HG03135 (cell line): ENCODE results near the gene FCRLA.
"Not testable (repeated sequence)": the region's sequence is repeated elsewhere in the genome, so short reads cannot be mapped to it uniquely, and the experiment has no call there.

Experiments used
- ATAC-seq: cut with Tn5 transposase; IDR thresholded peaks from one replicate; pipeline ENCODE4 v1.9.1; 2021; ENCODE audit warnings: mild to moderate bottlenecking, moderate library complexity; ENCODE audit not compliant: unreplicated experiment

The FCRLA gene

DNA sequence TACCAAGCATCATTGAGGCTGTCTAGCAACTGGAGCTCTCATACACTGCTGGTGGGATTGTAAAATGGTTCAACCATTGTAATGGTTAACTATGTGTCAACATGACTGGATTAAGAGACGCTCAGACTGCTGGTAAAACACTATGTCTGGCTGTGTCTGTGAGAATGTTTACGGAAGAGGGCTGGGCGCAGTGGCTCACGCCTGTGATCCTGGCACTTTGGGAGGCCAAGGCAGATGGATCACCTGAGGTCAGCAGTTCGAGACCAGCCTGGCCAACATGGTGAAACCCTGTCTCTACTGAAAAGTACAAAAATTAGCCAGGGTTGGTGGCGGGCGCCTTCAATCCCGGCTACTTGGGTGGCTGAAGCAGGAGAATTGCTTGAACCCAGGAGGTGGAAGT is 4.8 kb upstream of the FCRLA start:
- ATAC-seq = no peak

DNA sequence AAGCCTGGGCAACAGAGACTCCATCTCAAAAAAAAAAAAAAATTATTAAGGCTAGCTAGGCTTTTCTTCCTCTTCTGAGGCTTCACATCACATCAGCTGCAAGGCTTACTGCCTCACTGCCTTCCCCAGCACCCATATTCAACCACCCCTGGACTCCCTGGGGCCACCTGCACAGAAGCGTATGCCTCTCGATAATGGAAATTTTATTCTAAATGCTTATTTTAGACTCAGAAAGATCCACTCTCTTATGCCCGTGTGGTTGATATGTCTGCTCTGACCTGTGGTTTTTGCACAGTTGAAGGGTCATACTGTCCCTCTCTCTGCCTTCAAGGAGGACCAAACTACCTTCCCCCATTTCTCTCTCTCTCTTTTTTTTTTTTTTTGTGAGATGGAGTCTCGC is 1.5 kb upstream of the FCRLA start:
- no peak for ATAC-seq

DNA sequence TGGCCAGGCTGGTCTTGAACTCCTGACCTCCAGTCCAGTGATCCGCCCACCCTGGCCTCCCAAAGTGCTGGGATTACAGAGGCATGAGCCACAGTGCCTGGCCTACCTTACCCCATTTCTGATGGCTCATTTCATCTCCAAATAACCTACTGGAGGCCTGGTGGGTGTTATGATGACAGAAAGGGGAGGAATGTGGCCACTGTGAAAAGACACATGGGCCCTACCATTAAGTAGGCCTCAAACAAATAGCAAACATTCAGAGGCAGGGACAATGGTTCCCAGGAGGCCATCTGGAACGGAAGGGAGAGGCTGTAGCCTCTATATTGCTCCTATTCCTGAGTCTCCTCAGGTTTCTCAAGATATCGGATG is 932 bp upstream of the FCRLA start:
- ATAC-seq = no peak

DNA sequence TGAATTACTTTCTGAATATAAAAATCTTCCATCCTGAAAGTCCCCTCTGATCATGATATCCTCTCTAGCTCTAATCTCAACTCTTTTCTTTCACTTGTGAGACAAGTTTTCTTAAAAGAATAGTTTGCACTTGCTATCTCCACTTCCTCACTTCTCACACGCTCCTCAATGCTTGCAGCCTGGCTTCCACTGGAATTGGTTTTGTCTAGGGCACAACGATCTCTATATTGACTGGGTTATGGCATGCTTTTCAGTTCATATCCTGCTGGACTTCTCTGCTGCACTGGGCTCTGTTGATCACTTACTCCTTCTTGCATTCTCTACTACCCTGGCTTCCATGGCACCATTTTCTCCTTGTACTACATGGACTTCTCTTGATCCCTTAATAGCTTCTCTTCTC is 474 bp downstream of the FCRLA start:
- ATAC-seq = no peak

DNA sequence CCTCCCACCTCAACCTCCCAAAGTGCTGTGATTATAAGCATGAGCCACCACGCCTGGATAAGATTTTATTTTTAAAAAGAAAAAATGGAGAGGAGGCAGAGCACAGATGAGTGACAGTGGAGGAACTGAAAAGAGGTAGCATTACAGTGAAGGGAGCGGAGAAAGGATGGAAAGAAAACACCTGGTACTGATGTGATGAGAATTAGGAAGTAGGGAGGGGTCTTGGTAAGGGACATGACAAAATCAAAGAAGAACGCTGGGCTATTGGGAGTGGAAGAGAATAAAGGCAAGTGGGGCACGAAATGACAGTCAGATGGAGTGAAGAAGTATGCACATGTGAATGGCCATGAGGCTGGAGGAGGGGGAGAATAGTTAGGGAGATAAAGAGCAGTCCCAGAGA is 2.3 kb downstream of the FCRLA start:
- ATAC-seq = no peak

DNA sequence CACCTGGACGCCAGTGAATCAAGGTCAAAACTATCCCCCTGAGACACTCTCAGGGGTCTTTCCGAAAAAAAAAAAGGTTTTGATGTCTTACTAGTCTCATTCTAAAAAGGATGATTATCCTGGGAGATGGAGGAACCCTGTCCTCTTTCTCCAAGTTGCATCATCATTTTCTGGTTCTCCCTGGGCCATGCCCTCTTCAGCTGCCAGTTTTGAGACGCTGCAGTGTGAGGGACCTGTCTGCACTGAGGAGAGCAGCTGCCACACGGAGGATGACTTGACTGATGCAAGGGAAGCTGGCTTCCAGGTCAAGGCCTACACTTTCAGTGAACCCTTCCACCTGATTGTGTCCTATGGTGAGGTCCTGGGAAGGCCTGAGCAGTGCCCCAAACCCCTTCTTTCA is 3.5 kb downstream of the FCRLA start:
- no peak for ATAC-seq

DNA sequence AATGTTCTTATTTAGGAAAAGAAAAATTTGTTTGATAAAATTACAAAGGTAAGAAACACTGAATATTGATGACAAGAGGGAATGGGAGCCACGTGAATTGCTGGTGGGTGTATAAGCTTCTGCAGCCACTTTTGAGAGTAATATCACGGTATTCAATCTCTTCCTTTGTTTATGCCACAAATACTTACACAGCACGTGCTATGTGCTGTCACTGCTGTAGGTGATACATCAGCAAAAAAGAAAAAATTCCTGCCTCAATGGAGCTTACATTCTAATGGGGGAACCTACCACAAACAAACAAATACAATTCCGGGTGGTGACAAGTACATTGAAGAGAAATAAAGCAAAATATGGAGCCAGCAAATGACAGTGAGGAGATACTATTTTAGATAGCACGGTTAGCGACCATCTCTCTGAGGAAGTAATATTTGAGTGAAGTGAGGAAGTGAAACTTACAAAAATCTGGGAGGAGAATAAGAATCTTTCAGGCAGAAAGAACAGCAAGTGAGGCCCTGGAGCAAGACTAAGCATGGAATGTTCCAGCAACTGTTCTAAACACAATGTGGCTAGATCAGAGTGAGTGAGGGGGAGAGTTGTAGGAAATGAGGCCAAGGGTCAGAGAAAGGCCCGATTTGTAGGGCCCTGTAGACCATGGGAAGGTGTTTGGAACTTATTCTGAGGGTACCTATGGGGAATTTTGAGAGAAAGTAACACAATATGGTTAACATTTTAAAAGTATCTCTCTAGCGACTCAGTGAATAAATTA is 11.7 kb downstream of the FCRLA start:
- ATAC-seq = peak; percentile 59

DNA sequence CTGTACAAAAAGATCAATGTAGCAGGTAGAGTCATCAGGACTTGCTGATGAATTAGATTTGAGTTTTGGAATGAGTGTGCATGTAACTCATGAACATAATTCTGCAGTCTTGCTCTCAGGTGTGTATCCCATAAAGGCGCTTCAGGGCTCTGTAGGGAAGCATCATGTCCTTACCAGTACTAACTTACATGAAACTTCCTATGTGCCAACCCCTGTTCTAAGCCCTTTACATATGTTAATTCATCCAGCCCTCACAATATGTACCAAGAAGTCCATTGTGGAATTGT is 12.2 kb downstream of the FCRLA start:
- peak; percentile 19 for ATAC-seq

DNA sequence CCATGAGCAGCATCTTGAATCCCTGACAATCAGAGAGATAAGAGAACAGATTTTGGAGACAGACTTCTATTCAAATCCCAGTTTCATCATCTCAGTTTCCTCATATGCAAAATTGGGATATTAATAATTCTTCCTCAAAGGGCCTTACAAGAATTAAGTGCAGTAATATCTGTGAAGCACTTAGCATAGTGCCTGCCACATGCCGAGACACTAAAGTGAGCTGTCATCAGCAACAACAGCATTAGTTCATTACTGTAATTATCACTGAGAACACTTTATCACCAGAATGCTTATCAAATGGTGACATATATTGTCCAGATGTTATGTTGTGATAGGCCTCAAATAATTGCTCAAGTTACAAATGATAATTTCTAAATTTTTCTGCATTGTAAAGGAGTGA is 13.4 kb downstream of the FCRLA start:
- ATAC-seq = no peak

DNA sequence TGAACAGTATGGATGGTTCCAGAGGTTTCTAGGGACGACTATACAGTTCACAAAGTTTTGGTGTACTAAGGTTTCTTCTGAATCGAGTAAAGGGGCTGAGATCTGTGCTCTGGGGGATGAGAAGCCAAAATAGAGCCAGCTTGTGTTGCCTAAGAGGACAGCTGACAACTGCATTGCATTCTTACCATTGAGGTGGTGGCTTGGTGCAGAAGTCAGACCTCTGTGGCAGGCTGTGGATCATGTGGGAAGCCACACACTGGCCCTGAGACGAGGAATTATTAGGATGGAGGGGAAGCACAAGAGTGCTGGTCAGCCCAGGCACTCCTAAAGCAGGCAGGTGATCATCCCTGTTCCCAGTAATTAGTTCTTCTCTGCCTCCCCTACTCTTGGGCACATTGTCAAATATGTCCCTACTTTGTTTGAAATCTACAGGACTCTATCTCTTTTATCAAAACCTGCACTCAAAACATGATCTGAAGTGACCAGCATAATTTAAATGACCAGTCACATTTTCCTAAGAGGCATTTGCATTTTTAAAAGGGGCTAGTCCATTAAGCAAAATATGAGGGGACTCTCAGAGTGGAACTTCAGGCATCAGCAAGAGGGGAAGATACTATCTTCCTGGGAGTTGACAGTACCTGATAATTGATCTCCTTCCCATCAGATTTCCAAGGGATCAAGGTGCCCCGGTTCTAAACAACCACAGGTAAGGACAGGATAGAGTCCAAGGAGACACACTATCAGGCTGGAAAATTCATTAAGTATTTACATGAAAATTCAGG is 14.1 kb downstream of the FCRLA start, which contains the start of gene FCRLB:
FCRLB (plus strand) TSS at position 589 of the 782 bp plus-strand sequence. CDS start 1,129 bp downstream, outside the sequence.
- ATAC-seq = no peak

DNA sequence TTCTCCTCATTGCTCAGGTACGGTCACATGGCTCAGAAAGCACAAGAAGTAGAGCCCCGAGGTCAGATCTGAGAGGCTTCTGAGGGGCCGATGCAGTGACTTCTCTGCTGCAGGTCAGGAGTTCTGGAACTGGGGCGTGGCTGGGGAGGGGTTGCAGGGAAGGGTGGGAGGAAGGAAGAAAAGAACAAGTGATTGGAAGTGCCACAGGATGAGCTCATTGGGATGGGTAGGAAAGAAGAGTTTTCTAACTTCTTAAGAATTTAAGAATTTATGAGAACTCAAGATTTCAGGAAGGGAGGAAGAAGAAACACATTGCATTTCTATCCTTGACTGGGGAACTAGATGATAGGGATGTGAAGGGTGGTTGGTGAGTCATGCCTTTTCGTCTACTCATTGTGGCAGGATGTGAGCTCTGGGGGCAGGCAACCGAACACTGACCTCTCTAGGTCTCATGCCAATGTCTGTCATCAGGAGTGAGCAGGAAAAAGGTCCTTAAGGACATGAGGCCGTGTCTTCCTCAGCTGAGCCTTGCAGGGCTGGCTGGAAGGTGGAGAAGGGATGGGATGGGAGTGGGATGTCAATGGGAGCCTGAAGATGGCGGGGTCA is 14.8 kb downstream of the FCRLA start:
- ATAC-seq = no peak

DNA sequence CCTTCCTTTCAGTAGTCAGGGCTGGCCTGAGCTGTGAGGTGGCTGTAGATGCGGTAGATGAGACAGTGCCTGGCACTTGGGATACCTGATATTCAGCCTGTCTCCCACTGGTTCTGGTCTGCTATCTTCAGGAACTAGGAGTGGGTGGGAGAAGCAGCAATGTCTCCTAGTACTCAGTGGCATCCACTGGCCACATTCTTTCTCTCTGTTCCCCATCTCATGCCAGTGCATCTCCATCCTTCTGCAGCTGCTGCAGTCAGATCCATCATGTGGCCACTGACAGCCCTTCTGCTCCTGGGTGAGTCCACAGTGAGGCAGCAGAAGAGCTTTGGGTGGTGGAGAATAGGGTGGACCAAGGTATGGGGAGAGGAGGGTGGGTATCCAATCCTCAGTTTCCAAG is 15.4 kb downstream of the FCRLA start:
- ATAC-seq = no peak

DNA sequence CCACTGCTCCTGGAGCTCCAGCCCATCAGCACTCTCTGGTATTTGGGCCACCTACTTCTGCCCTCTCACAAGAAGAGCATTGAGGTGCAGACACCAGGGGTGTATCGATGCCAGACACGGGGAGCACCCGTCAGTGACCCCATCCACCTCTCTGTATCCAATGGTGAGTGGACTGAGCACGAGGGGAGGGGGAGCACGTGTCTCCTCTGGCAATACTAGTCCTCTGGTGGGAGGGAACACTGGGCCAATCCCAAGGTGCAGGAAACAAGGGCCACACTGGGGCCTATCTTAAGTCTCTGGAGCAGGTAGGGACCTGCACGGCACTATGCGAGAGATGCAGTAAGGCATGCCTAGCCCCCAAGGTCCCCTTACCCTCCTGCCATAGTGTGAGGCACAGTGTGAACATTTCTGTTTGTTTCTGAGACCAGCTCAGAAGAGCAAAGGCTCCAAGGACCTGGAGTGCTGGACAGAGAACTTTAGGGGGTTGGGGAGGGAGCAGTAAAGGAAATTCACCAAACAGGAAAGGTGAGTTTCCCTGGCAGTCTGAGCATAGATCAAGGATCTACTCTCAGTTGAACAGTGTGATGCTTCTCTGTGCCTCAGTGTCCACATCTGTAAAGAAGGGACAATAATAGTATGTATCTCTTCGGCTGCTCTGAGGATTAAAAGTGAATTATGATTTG is 16.6 kb downstream of the FCRLA start:
- ATAC-seq = no peak

DNA sequence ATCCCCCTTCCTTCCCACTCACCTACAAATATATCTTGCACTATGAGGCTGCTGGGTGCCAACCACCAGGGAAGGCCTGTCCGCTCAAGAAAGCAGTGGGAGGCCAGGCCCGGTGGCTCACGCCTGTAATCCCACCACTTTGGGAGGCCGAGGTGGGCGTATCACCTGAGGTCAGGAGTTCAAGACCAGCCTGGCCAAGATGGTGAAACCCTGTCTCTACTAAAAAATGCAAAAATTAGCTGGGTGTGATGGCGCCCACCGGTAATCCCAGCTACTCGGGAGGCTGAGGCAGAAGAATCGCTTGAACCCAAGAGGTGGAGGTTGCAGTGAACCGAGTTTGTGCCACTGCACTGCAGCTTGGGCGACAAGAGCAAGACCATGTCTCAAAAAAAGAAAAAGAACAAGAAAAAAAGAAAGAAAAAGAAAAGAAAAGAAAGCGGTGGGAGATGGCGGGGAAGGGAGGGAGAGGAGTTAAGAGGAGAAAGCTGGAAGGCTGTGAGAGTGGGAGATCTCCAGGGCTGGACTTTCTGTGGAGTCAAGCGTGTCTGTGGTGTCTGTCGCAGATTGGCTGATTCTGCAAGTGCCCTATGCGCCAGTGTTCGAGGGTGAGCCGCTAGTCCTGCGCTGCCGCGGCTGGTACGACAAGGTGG is 18.4 kb downstream of the FCRLA start:
- not testable (repeated sequence) for ATAC-seq

DNA sequence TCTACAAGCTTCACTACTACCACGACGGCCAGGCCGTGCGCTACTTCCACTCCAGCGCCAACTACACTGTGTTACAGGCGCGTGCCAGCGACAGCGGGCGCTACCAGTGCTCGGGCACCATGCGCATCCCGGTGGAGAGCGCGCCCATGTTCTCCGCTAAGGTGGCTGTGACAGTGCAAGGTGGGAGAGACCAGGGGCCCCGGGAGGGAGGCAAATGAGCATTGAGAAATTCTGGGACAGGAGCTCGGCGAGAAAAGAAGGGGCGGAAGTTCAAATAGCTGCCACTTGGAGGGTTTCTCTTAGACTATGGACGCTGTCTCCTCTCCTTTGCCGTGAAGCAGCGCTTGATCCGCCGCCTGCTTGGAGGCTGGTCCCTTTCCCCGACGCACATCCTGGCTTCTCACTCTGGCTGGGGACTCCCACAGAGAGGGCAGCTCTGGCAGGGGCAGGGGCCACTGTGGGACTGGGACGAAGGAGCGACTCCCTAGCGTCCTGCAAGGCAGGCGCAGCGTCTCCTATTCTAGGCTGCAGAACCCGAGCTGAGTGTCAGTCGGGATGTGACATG is 19.0 kb downstream of the FCRLA start:
- peak; percentile 28 for ATAC-seq

DNA sequence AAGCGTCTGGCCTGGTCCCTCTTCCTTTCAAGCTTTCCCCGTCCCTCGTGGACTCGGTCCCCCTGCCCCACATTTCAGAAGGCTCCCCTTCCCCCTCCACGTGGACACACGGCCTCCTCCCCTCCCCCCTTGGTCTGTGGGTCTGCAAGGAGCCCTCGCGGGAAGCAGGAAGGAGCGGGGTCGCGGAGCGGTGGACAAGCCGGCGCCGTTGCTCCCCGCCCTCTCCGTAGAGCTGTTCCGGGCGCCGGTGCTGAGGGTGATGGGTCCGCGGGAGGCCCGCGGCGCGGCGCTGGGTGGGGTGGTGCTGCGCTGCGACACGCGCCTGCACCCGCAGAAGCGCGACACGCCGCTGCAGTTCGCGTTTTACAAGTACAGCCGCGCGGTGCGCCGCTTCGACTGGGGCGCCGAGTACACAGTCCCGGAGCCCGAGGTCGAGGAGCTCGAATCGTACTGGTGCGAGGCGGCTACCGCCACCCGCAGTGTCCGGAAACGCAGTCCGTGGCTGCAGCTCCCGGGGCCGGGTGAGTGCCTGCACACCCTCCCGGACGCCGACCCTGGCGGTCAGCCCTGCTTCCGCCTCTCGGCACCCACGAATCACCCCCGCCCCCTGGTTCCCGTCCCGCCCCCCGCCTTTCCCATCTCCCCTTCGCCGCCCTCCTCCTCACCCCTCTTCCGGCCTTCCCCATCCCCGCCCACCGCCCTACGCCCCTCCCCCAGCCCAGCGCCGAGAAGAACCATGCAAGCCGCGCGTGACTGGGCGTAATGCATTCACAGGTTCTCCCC is 19.6 kb downstream of the FCRLA start:
- peak; percentile 56 for ATAC-seq

DNA sequence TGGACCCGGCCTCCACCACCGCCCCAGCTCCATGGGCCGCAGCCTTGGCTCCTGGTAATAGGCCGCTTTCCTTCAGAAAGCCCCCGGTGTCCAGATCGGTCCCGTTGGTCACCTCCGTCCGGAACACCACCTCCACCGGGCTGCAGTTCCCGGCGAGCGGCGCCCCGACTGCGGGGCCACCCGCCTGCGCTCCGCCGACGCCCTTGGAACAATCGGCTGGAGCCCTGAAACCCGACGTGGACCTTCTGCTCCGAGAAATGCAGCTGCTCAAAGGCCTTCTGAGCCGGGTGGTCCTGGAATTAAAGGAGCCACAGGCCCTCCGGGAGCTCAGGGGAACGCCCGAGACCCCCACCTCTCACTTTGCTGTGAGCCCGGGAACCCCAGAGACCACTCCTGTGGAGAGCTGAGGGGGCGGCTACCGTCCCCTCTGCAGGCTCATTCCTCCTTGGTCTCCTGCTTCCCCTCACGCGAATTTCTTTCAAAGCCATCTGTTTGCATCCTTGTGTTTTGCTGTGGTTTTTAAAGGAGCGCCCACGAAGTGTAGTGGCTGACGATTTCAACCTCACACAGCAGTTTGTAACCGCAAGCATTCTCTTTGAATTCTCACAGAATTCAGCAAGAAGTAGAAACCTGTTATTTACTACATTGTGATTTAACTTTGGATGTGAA is 20.4 kb downstream of the FCRLA start:
- no peak for ATAC-seq

DNA sequence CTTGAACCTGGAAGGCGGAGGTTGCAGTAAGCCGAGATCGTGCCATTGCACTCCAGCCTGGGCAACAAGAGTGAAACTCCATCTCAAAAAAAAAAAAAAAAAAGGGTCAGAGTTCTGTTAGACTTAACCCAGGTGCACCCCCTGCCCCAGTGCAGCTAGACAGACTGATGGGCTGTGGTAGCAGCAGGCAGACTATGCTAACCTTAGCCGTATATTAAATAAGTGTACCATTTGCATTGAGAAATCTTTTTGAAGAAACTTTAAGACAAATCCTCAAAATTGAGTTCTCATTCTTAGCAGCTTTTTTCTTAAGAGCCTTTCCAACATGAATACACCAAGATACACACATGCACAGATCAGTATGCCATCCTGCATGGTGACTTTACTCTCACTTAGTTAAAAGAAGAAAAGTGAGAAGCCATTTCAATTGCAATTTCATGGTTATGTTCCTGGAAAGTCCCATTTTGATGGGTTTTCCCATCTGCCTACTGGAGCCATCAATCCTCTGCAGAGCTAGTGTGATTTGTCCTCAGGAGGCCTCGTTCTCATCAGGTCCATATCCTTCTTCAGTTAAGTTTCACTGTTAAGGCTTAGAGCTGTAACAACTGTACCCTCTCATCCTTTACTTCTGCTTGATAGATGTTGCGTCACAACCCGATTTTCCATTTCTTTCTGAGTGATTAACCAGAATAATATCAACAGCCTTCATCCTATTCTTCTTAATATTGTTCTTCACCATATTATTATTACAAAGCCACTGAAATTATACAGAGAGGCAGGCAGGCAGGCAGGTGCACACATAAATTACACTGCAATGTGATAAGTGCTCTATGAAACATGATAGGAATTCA is 21.6 kb downstream of the FCRLA start:
- ATAC-seq = no peak
